Endothelial cell of umbilical vein (primary cell): Measurements from ENCODE around the gene ELOVL6.

ENCODE experiments used
- CTCF ChIP-seq, 2 donors: IDR thresholded peaks; 1 replicate in 1 of 2; 2 replicates in 1 of 2; pipeline ENCODE4 v1.5.1; 2011; ENCODE audit warnings: low read length in 2 of 2, mild to moderate bottlenecking in 2 of 2, moderate library complexity in 2 of 2, control low read depth in 1 of 2, inconsistent platforms in 1 of 2, low read depth in 1 of 2; ENCODE audit not compliant: insufficient read depth in 1 of 2; ENCODE audit errors: extremely low read depth in 1 of 2
- EZH2 ChIP-seq: IDR thresholded peaks from 2 replicates; pipeline ENCODE4 v1.6.1; 2012; ENCODE audit warnings: borderline replicate concordance, low read depth, mild to moderate bottlenecking, moderate library complexity, low read length, inconsistent platforms; ENCODE audit not compliant: severe bottlenecking
- FOS ChIP-seq: IDR thresholded peaks from 2 replicates; pipeline ENCODE4 v1.6.1; 2011; ENCODE audit warnings: mild to moderate bottlenecking, low read length, moderate library complexity, borderline replicate concordance; ENCODE audit not compliant: insufficient read depth
- GATA2 ChIP-seq: IDR thresholded peaks from 2 replicates; pipeline ENCODE4 v1.7.0; 2011; ENCODE audit warnings: low read depth, mild to moderate bottlenecking, moderate library complexity, mixed read lengths, low read length; ENCODE audit not compliant: insufficient read length, insufficient read depth
- MAX ChIP-seq: IDR thresholded peaks from 2 replicates; pipeline ENCODE4 v1.6.1; 2011; ENCODE audit not compliant: insufficient read depth, insufficient read length
- POLR2A ChIP-seq: IDR thresholded peaks from 2 replicates; pipeline ENCODE4 v1.6.1; 2012; ENCODE audit warnings: low read depth, mild to moderate bottlenecking, control low read depth, low read length
- POLR2AphosphoS5 ChIP-seq: IDR thresholded peaks from 2 replicates; pipeline ENCODE4 v1.6.1; 2012; ENCODE audit warnings: low read depth, mild to moderate bottlenecking, control low read depth, low read length, moderate library complexity; ENCODE audit not compliant: insufficient read depth

GRCh38 chr4:110124711-110125110 lies 73.7 kb downstream of the ELOVL6 start:
- TF ChIP-seq EZH2 (no peak), POLR2A (no peak), CTCF (IDR thresholded peaks at IDR 0.05; ENCODE audit: extremely low read depth in 1 of 2, insufficient read depth in 1 of 2, low read depth in 1 of 2, low read length in 2 of 2) (no peak), FOS (no peak), MAX (no peak), GATA2 (no peak), POLR2AphosphoS5 (no peak)
